ENCODE data around the gene KCNS3.

KCNS3 gene

DNA sequence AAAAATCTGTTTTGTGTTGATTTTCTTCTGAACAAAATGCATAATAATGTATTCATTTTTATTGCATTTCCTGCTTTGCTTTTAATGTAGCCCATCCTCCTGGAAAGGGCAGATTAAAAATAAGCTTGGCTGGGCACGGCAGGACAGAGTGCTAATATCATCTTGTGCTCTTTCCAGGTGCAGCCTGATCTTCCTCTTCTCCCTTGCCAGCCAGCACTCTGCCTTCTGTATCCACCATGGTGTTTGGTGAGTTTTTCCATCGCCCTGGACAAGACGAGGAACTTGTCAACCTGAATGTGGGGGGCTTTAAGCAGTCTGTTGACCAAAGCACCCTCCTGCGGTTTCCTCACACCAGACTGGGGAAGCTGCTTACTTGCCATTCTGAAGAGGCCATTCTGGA is 52.3 kb downstream of the KCNS3 start:
- FAIRE-seq, result no peak

GRCh38 chr2:17933256-17933655 is 54.8 kb downstream of the KCNS3 start:
- no peak for FAIRE-seq
- TF ChIP-seq PAX5 (IDR thresholded peaks at IDR 0.05; ENCODE audit: insufficient read depth, low read length, severe bottlenecking) (no peak), TAF1 (IDR thresholded peaks at IDR 0.05; ENCODE audit: low read depth, low read length) (no peak), POLR2A (IDR thresholded peaks at IDR 0.05; ENCODE audit: low read depth, low read length) (no peak), POU2F2 (IDR thresholded peaks at IDR 0.05; ENCODE audit: low read depth, low read length) (no peak), SPI1 (IDR thresholded peaks at IDR 0.05; ENCODE audit: low read depth, low read length) (no peak), POLR2AphosphoS5 (IDR thresholded peaks at IDR 0.05; ENCODE audit: low read depth, low read length) (no peak)
- DNase-seq (ENCODE audit: insufficient read length, low spot score), result no peak

More for the DNA sequence above, 52.3 kb downstream of the KCNS3 start:
- no peak for TF ChIP-seq POLR2A (IDR thresholded peaks at IDR 0.05; ENCODE audit: low read depth, low read length)
- TF ChIP-seq PAX5 (IDR thresholded peaks at IDR 0.05; ENCODE audit: insufficient read depth, low read length, severe bottlenecking), result no peak
- TF ChIP-seq POU2F2 (IDR thresholded peaks at IDR 0.05; ENCODE audit: low read depth, low read length), result no peak
- TF ChIP-seq TAF1 (IDR thresholded peaks at IDR 0.05; ENCODE audit: low read depth, low read length), result no peak
- TF ChIP-seq SPI1 (IDR thresholded peaks at IDR 0.05; ENCODE audit: low read depth, low read length), result no peak
- no peak for TF ChIP-seq POLR2AphosphoS5 (IDR thresholded peaks at IDR 0.05; ENCODE audit: low read depth, low read length)
- DNase-seq (ENCODE audit: insufficient read length, low spot score), result no peak

DNA sequence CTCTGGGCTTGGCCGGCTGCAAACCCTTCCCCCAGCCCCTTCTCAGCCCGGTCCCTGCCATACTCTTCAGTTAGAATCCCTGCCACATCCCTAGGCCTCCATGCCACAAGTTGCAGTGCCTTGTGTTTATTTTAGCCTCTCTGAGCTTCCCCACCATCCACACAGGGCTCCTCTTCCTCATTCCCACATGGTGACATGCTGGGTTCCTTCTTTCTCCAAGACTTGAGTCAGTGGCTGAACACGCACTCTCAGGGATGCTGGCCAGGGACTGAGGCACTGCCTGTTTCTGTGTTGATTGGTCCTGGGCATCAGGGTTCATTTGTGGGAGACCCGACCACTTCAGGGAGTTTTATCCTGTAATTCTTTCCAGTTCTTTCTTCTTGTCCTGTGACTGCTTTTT is 56.3 kb downstream of the KCNS3 start:
- TF ChIP-seq POU2F2 (IDR thresholded peaks at IDR 0.05; ENCODE audit: low read depth, low read length), result no peak
- FAIRE-seq (no peak), DNase-seq (ENCODE audit: insufficient read length, low spot score) (no peak)

DNA sequence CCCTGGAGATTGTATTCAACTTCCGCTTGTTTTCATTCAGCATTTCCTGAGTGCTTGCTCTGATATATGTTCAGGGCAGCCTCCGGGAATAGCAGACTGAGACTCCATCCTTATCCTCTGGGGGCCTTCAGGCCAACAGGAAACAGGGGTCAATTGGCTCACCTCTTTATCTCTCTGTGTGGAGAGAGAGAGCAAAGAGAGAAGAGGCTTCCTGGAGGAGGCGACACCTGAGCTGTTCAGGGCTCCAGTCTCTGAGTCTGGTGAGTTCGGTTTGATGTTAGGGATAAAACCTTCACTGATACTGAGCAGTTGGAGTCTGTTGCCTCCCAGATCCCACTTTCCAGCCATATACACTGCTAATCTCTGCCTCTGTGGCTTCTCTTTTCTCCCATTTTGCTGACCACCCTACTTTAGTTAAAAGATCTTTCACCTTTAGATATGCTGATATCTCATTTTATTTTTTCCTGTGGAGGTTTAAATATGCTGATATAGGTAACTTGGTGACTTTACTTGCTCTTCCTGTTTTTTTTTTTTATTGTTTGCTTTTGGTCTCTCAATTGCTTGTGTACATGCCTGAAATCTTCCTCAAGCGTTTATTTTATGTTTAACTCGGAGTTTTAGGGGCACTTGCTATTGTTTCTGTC is 56.9 kb downstream of the KCNS3 start:
- no peak for DNase-seq (ENCODE audit: insufficient read length, low spot score)
- no peak for FAIRE-seq
- TF ChIP-seq POLR2A (IDR thresholded peaks at IDR 0.05; ENCODE audit: low read depth, low read length) (no peak), SPI1 (IDR thresholded peaks at IDR 0.05; ENCODE audit: low read depth, low read length) (no peak), POLR2AphosphoS5 (IDR thresholded peaks at IDR 0.05; ENCODE audit: low read depth, low read length) (no peak), POU2F2 (IDR thresholded peaks at IDR 0.05; ENCODE audit: low read depth, low read length) (no peak), TAF1 (IDR thresholded peaks at IDR 0.05; ENCODE audit: low read depth, low read length) (no peak), PAX5 (IDR thresholded peaks at IDR 0.05; ENCODE audit: insufficient read depth, low read length, severe bottlenecking) (no peak)

GRCh38 chr2:17936599-17936998 is 58.1 kb downstream of the KCNS3 start:
- no peak for FAIRE-seq
- TF ChIP-seq PAX5 (IDR thresholded peaks at IDR 0.05; ENCODE audit: insufficient read depth, low read length, severe bottlenecking), result no peak
- TF ChIP-seq SPI1 (IDR thresholded peaks at IDR 0.05; ENCODE audit: low read depth, low read length), result no peak
- no peak for TF ChIP-seq TAF1 (IDR thresholded peaks at IDR 0.05; ENCODE audit: low read depth, low read length)
- no peak for TF ChIP-seq POLR2AphosphoS5 (IDR thresholded peaks at IDR 0.05; ENCODE audit: low read depth, low read length)
- TF ChIP-seq POLR2A (IDR thresholded peaks at IDR 0.05; ENCODE audit: low read depth, low read length), result no peak
- no peak for TF ChIP-seq POU2F2 (IDR thresholded peaks at IDR 0.05; ENCODE audit: low read depth, low read length)
- no peak for DNase-seq (ENCODE audit: insufficient read length, low spot score)

- DNase-seq (ENCODE audit: insufficient read length, low spot score) (no peak), FAIRE-seq (no peak)
- TF ChIP-seq PAX5 (IDR thresholded peaks at IDR 0.05; ENCODE audit: insufficient read depth, low read length, severe bottlenecking) (no peak), POLR2AphosphoS5 (IDR thresholded peaks at IDR 0.05; ENCODE audit: low read depth, low read length) (no peak), POU2F2 (IDR thresholded peaks at IDR 0.05; ENCODE audit: low read depth, low read length) (no peak), TAF1 (IDR thresholded peaks at IDR 0.05; ENCODE audit: low read depth, low read length) (no peak), POLR2A (IDR thresholded peaks at IDR 0.05; ENCODE audit: low read depth, low read length) (no peak), SPI1 (IDR thresholded peaks at IDR 0.05; ENCODE audit: low read depth, low read length) (no peak)
These were observed 61.7 kb downstream of the KCNS3 start for GRCh38 chr2:17940091-17940630.

GRCh38 chr2:17943444-17943843 is 65.0 kb downstream of the KCNS3 start:
- DNase-seq (ENCODE audit: insufficient read length, low spot score), result no peak
- no peak for TF ChIP-seq POLR2A (IDR thresholded peaks at IDR 0.05; ENCODE audit: low read depth, low read length)
- FAIRE-seq, result no peak

DNA sequence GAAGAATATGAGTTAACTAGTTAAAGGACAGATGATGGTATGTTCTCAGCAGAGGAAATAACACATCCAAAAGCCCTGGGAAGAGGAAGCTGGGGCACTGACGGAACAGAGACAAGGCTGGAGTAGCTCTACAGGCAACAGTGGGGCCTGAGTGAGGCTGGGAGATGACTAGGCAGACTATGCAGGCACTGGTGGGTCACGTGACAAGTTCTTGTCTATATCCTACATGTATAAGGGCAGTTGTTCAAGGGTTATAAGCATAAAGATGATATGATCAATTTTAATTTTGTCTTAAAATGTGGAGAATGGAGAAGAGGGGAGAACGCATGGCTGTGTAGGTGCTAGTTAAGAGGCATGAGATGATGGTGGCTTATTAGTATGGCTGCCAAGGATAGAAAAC is 68.6 kb downstream of the KCNS3 start:
- no peak for FAIRE-seq
- TF ChIP-seq POU2F2 (IDR thresholded peaks at IDR 0.05; ENCODE audit: low read depth, low read length), result no peak
- TF ChIP-seq TAF1 (IDR thresholded peaks at IDR 0.05; ENCODE audit: low read depth, low read length), result no peak
- TF ChIP-seq PAX5 (IDR thresholded peaks at IDR 0.05; ENCODE audit: insufficient read depth, low read length, severe bottlenecking), result no peak
- no peak for TF ChIP-seq POLR2A (IDR thresholded peaks at IDR 0.05; ENCODE audit: low read depth, low read length)
- no peak for TF ChIP-seq POLR2AphosphoS5 (IDR thresholded peaks at IDR 0.05; ENCODE audit: low read depth, low read length)
- no peak for TF ChIP-seq SPI1 (IDR thresholded peaks at IDR 0.05; ENCODE audit: low read depth, low read length)
- DNase-seq (ENCODE audit: insufficient read length, low spot score), result no peak

DNA sequence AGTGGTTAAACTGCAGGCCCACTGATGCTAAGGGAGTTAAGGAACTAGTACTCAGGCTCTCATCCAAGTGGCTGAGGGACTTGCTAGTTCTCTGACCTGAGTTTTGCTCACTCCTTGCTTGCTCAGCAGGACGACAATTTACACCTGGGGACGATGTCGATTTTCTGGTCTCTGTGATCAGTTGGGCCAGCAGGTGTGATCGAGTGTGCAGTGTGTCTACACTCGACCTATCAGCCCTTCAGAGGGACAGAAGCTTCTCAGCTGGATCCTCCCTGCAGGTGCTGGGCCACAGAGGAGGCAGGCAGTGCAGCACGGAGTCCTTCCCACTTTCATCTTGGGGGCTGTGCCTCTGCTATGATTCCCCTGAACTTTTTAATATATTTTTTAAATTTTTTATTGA is 71.5 kb downstream of the KCNS3 start:
- DNase-seq (ENCODE audit: insufficient read length, low spot score) (no peak), FAIRE-seq (no peak)
- TF ChIP-seq POLR2AphosphoS5 (IDR thresholded peaks at IDR 0.05; ENCODE audit: low read depth, low read length) (no peak), SPI1 (IDR thresholded peaks at IDR 0.05; ENCODE audit: low read depth, low read length) (no peak), TAF1 (IDR thresholded peaks at IDR 0.05; ENCODE audit: low read depth, low read length) (no peak), PAX5 (IDR thresholded peaks at IDR 0.05; ENCODE audit: insufficient read depth, low read length, severe bottlenecking) (no peak), POLR2A (IDR thresholded peaks at IDR 0.05; ENCODE audit: low read depth, low read length) (no peak), POU2F2 (IDR thresholded peaks at IDR 0.05; ENCODE audit: low read depth, low read length) (no peak)

GRCh38 chr2:17951563-17951962 is 73.1 kb downstream of the KCNS3 start:
- TF ChIP-seq SPI1 (IDR thresholded peaks at IDR 0.05; ENCODE audit: low read depth, low read length) (no peak), POLR2A (IDR thresholded peaks at IDR 0.05; ENCODE audit: low read depth, low read length) (no peak), TAF1 (IDR thresholded peaks at IDR 0.05; ENCODE audit: low read depth, low read length) (no peak), POU2F2 (IDR thresholded peaks at IDR 0.05; ENCODE audit: low read depth, low read length) (no peak), PAX5 (IDR thresholded peaks at IDR 0.05; ENCODE audit: insufficient read depth, low read length, severe bottlenecking) (no peak), POLR2AphosphoS5 (IDR thresholded peaks at IDR 0.05; ENCODE audit: low read depth, low read length) (no peak)
- FAIRE-seq (no peak), DNase-seq (ENCODE audit: insufficient read length, low spot score) (no peak)

Data from GM12891 (cell line).